ENCODE measurements around the gene TWNK.

DNA sequence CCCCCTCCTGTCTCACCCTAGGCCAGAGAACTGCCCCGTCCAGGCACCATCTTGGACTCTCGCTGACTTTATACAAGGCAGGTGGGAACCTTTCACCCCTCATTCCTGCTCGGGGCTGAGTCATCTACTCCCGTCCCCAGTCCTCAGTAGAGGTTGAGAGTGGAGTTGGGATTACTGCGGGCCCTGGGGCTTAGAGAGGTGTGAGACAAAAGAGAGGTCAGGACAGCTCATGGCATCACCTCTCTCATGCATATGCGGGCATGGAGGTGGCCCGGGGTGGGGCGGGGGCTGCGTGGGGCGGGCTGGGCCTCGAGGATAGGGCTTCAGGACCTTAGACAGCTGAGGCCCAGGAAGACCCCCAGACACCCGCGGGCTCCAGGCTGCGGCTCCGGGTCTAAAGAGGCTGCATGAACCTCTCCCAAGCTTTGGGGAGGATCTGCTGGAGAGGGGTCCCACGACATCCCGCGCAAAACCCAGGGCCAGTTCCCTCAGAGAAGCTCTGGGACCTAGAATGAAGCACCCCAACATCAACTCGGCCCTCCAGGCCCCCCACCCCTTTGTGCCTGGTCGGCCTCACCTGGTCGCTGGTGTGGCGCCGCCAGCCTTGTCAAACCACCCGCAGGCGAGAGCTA, 43.3 kb downstream of the TWNK start:
- TF ChIP-seq, protein P1, sequence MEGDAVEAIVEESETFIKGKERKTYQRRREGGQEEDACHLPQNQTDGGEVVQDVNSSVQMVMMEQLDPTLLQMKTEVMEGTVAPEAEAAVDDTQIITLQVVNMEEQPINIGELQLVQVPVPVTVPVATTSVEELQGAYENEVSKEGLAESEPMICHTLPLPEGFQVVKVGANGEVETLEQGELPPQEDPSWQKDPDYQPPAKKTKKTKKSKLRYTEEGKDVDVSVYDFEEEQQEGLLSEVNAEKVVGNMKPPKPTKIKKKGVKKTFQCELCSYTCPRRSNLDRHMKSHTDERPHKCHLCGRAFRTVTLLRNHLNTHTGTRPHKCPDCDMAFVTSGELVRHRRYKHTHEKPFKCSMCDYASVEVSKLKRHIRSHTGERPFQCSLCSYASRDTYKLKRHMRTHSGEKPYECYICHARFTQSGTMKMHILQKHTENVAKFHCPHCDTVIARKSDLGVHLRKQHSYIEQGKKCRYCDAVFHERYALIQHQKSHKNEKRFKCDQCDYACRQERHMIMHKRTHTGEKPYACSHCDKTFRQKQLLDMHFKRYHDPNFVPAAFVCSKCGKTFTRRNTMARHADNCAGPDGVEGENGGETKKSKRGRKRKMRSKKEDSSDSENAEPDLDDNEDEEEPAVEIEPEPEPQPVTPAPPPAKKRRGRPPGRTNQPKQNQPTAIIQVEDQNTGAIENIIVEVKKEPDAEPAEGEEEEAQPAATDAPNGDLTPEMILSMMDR (IDR thresholded peaks at IDR 0.05): peak in 1 of 7 experiments; percentile 9
- no peak for TF ChIP-seq POLR2A (IDR thresholded peaks at IDR 0.05)
